Stimulated activated CD4-positive, alpha-beta T cell treated with anti-CD3 and anti-CD28 coated beads, Interleukin-12 subunit alpha, Interleukin-12 subunit beta, amount 100 ng/mL, for 24 hours (primary cell): ENCODE results near the gene UBAC2.
"Not testable (repeated sequence)": the region's sequence is repeated elsewhere in the genome, so short reads cannot be mapped to it uniquely, and the experiment has no call there.

ENCODE experiments used
- DNase-seq, 2 experiments: peaks; one replicate each; pipeline ENCODE4 v3.0.0-alpha.2; 2020; ENCODE audit warnings: low read depth in 2 of 2

The UBAC2 gene

DNA sequence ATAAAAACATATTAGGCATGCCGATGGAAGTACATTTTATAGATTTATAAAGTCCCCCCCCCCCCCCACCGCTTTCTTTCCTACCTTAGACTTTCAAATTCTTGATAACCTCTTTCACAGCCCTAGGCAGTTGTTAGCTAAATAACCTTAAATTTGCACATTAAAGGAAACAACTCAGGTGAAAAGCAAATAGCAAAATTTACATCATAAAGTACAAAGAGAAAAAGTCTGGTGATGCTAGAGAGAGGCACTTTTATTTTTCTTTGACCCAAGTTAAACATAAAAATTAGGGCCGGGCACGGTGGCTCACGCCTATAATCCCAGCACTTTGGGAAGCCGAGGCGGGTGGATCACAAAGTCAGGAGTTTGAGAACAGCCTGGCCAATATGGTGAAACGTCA lies 15.0 kb upstream of the UBAC2 start:
- DNase-seq, result no peak

DNA sequence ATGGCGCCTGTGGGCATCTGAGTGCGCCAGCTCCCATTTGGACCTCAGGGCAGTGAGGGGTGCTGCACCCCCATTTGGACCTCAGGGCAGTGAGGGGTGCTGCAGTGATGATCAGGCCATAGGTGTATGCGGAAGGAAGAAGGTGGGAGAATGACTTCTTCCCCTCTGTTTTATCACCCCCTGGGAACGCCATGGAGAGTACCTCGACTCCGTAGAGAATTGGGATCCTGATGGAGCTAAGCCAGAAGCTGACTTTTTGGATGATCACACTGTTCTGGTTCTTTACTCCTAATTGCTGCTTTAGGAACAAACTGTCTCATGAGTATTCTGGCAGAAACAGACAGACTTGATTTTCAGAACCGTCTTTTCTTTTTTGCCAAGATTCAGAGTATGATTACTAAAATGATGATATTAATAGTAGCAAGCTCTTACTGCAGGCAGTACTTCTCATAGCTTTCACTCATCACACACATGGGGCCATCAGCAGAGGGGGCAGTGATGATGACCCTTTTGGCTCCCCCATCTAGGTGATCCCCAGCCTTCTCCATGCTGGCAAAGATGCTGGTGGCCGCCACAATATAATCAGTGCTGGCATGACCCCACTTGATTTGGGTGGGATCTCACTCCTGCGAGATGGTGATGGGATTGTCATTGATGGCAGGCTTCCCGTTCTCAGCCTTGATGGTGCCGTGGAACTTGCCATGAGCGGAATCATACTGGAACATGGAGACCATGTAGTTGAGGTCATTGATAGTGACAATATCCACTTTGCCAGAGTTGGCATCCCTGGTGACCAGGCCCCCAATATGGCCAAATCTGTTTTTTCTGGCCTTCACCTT lies 10.3 kb upstream of the UBAC2 start:
- no peak for DNase-seq

DNA sequence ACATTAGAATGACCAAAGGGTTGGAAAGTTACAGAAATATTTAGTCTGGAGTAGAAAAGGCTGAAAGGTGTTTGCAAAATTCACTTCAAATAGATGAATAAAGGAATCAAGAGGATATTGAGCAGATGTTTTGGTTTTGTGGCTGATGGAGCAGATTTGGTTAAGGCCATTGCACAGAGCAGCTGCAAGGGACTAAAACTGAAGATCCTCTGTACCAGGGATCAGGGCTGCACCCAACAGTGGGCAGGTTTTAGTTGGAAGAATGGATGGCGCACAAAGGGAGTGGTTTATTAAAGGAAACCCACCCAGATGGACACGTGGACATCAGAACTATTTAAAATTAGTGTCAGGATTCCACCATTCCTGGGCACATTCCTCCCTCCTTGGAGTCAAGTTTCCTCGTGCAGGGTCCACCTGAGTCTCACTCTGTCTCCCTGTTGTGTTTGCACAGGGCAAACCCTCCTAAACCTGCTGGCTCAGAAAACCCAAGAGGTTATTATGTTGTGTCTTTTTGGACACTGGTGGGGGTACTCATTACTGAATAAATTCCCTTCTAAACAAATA lies 9.2 kb upstream of the UBAC2 start:
- DNase-seq, result no peak

DNA sequence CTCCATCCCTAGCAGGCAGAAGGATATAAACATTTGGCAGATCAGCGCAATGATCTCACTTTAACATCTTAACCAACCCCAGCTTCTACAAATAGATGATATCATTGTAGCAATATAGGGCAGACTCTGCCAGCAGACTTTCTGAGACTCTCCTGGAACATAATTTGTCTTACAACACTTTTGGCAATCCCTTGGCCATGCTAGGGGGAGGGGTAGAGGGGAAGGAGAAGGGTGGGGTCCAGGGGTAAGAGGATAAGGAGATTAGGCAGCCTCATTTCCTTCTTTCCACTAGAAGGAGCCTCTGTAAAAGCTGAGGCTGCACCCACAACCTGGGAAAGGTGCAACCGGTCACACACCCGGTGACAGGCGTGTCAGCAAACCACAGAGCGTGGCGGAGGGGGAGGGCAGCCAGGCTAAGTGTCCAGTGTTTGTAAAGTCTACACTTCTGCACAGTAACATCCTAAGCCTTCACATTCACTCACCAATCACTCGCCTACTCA lies 8.7 kb upstream of the UBAC2 start:
- no peak for DNase-seq

DNA sequence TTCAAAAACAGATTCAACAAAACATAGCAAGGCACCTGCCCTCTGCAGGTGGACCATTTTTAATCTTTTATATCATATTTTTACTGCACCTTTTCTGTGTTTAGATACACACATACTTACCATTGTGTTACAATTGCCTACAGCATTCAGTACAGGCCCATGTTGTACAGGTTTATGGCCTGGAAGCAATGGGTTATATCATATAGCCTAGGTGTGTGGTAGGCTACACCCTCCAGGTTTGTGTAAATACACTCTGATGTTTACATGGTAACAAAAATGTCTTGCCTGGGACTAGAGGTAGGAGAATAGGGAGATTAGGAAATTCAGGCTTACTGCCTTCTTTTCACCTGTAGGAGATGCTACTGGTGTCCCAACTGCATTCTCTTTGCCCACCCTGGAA lies 8.2 kb upstream of the UBAC2 start:
- no peak for DNase-seq

DNA sequence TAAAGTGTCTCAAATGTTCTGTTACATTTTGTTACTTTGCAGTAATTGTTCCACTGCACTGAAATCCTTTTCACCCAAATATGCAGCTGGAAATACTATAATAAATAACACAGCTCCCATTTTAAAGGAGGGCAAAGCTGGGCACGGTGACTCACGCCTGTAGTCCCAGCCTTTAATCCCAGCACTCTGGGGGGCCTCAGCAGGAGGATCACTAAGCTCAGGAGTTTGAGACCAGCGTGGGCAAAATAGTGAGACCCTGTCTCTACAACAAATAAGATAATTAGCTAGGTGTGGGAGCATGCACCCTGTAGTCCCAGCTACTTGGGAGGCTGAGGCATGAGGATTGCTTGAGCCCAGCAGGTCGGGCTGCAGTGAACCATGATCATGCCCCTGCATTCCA lies 7.5 kb upstream of the UBAC2 start:
- DNase-seq, result no peak

DNA sequence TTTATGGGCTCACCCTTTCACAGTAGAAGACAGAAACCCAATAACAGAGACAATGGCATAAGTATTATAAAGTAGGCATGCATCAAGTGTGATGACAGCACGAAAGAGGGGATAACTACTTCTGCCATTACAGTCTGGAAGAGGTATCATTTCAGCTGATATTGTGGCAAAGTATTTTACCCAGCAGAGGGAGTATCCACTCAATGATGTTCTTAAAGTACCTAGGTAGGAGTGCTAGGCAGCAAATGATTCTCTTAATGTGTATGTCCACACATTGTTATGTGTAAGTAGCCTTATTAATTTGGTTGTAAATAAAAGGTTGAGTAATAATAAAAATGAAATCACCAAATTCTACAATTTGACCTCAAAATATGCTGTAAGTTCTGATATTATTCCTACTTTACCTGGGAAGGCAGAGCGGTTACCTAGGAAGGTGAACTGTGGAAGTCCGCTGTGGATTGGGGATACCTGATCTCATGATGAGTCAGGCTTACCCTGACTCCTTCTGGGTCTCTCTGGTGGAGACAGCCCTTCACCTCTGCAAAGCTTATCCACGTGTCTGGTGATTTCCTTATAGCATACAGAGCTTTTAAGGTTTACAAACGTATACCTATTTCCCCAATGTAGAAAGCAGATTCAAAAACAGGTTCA lies 4.1 kb upstream of the UBAC2 start:
- no peak for DNase-seq

DNA sequence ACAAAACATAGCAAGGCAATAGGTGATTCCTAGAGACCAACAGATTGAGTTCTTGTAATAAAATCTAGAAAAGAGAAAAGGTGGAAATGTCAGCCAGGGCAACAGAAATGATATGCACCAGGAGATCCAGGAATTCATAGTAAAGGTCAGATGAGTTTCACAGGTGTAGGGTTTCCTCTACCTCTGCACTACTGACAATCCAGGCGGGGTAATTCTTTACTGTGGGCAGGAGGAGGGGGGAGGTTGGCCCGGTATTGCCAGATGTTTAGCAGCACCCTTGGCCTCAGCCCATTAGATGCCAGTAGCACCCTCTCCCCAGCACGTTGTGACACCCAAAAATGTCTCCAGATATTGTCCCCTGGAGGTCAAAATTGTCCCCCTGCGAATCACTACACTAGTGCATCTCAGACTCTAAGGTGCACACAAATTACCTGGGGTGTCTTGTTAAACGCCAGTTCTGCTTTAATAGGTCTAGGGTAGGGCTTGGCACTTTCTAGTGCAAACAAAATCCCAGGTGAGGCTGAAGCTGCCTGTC lies 3.5 kb upstream of the UBAC2 start:
- no peak for DNase-seq

DNA sequence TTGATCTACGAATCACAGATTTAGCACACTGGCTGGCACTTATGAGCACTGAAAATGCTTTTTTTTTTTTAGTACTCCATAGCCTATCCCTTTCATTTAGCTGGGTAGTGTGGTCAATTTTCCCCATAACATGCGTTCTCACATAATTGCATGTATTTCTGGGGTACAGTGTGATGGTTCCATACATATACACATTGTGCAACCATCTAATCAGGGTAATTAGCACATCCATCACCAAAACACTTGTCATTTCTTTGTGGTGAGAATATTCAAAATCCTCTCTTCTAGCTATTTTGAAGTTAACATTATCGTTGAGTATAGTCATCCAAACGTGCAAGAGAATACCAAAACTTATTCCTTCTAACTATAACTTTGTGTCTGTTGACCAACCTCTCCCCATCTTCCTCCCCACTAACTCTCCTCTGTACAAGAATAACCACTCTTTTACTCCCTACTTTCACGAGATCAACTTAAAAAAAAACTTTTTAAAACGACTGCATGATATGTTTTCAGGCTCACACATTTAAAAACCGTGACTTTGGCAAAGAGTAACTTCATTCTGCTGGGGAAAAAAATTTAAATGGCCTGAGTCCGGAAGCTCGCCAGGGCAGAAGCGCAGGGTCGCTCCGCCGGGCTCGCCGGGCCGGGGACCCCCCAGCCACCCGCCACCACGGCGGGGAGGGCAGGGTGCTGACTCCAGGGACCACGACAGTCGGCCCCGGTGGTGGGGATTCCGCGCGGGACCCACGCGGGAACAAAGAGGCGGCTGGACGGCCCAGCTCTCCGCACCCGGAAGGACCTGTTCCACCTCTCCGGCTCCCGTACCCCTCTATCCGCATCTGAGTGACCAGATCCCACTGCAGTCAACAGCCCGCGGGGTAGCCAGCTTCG lies 868 bp upstream of the UBAC2 start:
- DNase-seq, result no peak

DNA sequence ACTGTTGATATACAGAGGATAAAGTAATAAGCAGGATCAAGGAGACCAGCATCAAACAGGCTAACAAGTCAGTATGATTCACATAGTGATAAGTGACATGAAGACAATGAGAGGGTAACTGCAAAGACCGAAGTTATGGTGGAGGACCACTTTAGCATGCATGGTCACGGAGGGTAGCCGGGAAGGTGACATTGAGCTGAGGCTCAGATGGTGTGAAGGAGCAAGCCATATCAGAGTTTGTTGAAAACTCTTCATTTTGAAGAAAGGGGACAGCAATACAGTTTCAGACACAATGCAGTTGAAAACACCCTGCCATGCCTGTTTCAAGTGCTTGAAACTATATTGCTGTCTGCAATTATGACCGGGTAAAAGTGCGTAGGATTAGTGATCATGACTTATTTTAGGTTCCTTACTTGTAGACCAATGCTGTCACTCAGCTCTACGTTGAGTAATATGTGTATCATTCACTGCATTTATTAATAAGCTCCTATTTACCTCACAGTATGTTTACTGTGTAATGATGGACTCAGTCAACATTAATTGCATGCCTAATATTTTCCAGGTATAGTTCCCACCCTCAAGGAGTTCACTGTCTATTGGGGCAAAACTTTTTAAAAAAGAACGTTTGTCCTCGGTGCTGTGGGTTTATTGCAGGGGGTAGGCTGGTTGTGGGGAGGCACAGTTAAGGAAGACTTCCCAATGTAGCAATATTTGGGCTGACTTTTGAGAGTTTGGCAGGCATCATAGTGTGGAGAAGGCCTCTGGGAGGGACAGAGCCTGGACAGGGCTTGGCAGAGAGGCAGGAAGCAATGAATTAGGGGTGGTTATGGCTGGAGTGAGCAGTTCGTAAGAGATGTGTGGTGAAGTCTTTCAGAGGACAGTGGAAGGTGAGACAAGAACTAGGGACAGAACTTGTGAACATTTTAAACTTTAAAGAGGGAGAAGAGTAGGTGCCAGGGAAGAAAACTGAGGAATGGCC lies 3.2 kb downstream of the UBAC2 start:
- DNase-seq, result no peak

DNA sequence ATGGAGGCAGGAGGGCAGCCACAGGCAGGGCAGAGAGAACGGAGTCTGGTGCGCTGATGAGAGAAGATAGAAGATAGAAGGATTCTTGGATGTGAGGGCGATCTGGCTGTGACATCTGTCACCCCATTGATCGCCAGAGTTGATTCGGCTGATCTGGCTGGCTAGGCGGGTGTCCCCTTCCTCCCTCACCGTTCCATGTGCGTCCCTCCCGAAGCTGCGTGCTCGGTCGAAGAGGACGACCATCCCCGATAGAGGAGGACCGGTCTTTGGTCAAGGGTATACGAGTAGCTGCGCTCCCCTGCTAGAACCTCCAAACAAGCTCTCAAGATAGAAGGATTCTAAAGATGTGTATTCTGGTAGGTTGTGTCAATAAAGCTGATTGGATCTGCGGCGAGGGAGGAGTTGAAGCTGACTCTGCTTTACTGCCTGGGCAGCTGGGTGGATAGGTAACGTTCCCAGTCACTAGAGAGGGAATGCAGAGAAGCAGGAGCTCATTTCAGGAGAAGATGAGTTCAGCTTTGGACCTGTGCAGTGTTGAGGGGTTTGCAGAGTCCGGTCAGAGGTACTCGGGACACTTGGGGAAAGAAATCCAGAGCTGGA lies 5.1 kb downstream of the UBAC2 start:
- no peak for DNase-seq

DNA sequence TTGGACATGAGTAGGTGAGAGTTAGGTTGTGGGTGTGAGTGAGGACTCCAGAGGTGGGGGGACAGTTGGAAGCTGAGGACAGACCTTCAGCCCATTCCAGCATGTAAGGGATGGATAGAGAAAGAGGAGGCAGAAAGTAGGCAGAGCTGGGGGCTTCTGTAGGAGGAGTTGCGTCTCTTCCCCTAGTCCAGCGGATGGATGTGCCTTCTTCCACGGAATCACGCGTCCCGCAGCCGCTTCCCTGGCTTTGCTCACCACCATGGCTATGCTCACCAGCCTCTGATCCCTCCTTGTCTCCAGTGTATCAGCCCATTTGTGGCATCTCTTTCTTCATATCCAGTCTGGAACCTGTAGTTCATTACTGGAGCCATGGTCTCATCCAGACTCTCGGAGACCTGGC lies 5.6 kb downstream of the UBAC2 start:
- no peak for DNase-seq

DNA sequence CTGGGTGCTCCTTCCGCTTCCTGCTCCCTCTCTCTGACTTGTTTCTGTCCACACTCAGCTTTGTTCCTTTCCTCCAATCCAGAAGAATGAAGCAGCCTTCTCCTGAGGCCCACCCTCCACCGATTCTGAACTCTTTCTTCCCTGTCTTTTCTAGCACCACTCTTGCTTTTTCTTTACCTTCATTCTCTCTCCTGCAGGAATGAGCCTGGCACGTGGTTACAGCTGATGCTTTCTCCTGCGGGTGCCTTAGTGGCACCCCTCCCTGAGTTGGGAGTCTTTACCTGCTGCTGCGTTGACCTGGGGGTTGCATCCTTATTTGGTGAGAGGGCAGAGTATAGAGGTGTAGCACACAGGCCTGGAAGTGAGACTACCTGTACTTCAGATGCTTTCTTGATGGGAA lies 6.2 kb downstream of the UBAC2 start:
- no peak for DNase-seq

DNA sequence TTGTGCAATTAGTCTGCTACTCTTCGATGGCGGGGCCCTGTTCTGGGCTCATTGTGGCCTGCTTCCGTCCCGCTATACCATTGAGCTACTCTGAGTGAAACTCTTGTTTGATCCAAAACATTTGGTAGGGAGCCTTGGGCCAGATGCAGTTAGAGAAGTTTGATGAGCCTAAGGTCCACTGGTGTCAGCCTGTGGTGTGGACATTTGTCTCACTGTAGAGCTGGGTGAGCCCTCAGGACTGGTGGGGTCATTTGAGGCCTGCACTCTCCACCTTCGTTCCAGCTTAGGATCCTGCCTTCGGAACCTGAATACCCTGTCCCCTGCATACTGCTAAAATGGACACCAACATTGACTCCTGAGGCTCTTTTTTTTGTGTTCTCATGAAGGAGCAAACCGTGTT lies 6.9 kb downstream of the UBAC2 start:
- no peak for DNase-seq

DNA sequence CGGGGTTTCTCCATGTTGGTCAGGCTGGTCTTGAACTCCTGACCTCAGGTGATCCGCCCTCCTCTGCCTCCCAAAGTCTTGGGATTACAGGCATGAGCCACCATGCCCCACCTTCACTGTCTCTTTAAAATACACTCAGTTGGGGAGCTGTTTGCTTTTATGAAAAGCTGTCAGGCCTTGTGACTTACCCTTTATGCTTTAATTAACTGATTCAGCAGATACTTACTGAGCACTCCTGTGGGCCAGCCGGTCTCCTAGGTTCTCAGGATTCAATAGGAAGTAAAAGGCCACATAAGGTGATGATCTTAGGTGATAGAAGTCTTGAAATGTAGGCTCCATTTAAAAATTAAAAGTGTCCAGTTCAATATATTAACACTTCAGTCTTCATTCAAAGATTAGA lies 7.5 kb downstream of the UBAC2 start:
- DNase-seq, result no peak

DNA sequence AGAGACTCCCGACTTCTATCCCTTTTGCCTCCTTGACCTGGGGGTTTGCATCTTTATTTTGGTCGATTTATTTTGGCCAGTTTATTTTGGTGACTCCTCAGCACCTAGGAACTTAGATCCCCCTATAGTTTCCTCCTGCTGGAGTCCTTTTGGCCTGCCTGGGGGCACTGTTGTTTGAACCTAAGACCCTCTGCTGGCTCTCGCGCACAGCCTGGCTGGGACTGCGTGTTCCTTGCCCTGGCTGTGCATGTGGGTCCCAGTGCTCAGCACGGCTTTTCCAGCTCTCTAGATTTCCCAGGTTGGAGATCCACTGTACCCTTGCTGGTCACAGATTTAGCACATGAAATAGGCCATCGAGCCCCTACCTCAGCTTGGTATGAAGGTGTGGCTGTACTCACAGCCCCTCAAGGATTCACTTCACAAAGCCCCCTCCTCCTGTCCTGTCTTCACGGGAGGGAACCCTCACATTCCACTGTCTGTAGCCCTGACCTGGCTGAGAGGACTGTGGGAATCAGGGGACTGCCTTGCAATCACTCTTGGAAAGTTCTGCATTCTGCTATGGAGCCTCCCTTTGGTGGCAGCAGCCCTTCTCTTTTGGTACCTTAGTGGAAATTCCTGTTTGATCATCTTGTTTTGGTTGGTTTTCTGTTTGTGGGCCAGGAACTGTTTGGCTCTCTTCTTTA lies 8.3 kb downstream of the UBAC2 start:
- DNase-seq, result no peak

DNA sequence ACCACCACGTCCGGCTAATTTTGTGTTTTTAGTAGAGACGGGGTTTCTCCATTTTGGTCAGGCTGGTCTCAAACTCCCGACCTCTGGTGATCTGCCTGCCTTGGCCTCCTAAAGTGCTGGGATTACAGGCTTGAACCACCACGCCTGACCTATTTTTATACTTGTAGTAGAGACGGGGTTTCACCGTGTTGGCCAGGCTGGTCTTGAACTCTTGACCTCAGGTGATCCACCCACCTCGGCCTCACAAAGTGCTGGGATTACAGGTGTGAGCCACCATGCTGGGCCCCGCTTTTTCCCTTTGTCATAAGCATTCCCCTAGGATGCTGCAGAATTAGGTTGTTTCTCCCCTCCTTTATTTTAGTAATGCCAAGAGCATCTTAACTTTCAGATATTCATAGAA lies 10.0 kb downstream of the UBAC2 start:
- DNase-seq, result not testable (repeated sequence)

DNA sequence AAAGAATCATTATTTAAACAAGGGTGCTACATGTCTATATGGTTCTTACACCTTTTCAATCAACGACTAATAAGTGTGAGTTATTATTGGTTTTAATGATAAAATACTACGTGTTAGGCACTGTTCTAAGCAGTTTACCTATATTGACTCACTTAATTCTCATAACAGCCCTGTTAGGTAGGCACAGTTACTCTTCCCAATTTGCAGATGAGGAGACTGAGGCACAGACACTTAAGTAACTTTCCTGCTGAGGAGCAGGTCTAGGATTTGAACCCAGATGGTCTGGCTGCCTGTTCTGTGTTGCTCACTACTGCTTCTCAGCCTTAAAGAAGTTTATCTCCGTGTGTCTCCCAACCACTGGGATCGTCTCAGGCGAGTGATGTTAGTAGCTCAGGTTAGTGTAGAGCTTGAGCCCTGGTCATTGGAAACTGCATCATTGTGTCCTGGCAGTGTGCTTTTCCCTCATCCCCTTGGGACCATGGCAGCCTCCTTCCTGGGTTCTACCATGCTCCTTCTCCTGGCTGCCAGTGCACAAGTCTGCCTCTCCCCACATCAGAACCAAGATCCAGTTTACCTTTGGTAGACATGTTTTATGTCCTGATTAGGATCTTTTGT lies 10.9 kb downstream of the UBAC2 start:
- no peak for DNase-seq

DNA sequence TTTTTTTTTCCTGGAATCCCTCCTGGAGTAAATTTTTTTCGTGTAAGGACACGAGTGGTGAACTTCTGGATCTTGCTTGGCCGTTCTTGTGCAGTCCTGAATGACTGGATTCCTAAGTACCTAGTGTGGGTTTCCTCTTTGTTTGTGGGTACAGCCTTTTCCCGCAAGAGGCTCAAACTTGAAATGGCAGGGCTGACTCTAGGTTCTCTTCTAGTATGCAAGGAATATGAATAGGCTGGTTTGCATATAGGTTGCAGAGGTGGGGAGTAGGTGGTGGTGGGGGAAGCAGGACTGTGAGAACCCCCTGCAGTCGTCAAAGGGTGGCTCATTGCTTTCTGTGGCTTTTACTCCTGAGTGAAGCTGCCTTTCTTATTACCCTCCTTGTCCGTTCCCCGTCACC lies 13.6 kb downstream of the UBAC2 start:
- DNase-seq, result peak in 1 of 2 experiments; percentile 50
